Spleen (tissue), 7 donors: ENCODE measurements around the gene OR10A5.

Experiments
- POLR2A ChIP-seq, 3 donors: fragments of 450-650 bp; IDR thresholded peaks; one replicate each; pipeline ENCODE4 v1.5.1; 2017; ENCODE audit warnings: antibody characterized with exemption in 3 of 3, mild to moderate bottlenecking in 1 of 3
- POLR2AphosphoS5 ChIP-seq, 3 donors: sonication (generic); formaldehyde crosslinking; IDR thresholded peaks; one replicate each; pipeline ENCODE4 v1.5.1; 2017; ENCODE audit warnings: antibody characterized with exemption in 3 of 3
- TF ChIP-seq, protein P1 (sequence below), 11 experiments: fragments of 200-600 bp in 7 of 11; fragments of 450-650 bp in 4 of 11; sonication (generic) in 4 of 11; IDR thresholded peaks in 8 of 11; conservative IDR thresholded peaks in 3 of 11; 1 replicate in 7 of 11; 2 replicates in 4 of 11; pipeline versions ENCODE4 v1.4.0 to v1.8.0; 2016 to 2021; ENCODE audit warnings: antibody characterized with exemption in 11 of 11, inconsistent platforms in 4 of 11, mild to moderate bottlenecking in 1 of 11
- donor health status: DM: no; HTN: no; CAD: no; lungs with moderate emphysema.
- donor health status: DM: no; HTN: no; CAD: no.
- donor health status: DM: no; HTN: no; CAD: no.

DNA sequence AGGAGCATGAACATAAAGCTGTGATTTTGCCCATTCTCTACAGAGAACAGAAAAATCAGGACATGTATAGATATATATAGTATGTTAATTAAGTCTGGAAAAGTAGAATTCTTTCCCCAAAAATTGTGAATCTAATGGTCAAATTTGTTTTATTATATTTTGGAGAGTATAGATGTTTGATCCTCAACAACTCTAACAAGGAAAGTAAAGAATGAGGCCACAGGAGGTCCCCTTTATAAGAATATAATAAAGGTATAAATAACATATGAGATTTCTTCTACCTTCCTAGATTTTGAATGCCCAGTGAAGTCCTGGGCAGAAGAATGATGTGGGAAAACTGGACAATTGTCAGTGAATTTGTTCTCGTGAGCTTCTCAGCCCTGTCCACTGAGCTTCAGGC is 30.8 kb downstream of the OR10A5 start, which contains the start of gene OR10A4:
- no peak for TF ChIP-seq POLR2A (IDR thresholded peaks at IDR 0.05)
- TF ChIP-seq, protein P1, sequence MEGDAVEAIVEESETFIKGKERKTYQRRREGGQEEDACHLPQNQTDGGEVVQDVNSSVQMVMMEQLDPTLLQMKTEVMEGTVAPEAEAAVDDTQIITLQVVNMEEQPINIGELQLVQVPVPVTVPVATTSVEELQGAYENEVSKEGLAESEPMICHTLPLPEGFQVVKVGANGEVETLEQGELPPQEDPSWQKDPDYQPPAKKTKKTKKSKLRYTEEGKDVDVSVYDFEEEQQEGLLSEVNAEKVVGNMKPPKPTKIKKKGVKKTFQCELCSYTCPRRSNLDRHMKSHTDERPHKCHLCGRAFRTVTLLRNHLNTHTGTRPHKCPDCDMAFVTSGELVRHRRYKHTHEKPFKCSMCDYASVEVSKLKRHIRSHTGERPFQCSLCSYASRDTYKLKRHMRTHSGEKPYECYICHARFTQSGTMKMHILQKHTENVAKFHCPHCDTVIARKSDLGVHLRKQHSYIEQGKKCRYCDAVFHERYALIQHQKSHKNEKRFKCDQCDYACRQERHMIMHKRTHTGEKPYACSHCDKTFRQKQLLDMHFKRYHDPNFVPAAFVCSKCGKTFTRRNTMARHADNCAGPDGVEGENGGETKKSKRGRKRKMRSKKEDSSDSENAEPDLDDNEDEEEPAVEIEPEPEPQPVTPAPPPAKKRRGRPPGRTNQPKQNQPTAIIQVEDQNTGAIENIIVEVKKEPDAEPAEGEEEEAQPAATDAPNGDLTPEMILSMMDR (IDR thresholded peaks at IDR 0.05 in 8 of 11, conservative IDR thresholded peaks at IDR 0.05 in 3 of 11): no peak
- no peak for TF ChIP-seq POLR2AphosphoS5 (IDR thresholded peaks at IDR 0.05)
